NCI-H748 treated with DMSO at 0.1 percent for 48 hours (cell line): ENCODE results near the gene KCNAB2.

Source experiments
- DNase-seq: peaks from one replicate; lab custom pipeline; 2025; lab: John Stamatoyannopoulos, UW

KCNAB2 gene

GRCh38 chr1:6033124-6033523 lies 12.6 kb upstream of the KCNAB2 start:
- no peak for DNase-seq

- DNase-seq, result peak; percentile 3
These were observed 11.5 kb upstream of the KCNAB2 start for GRCh38 chr1:6033986-6034749.

GRCh38 chr1:6034750-6035096 lies 11.0 kb upstream of the KCNAB2 start:
- DNase-seq, result no peak

- DNase-seq, result no peak
These were observed 10.4 kb upstream of the KCNAB2 start for GRCh38 chr1:6035303-6035702.

- no peak for DNase-seq
These were observed 10.0 kb upstream of the KCNAB2 start for GRCh38 chr1:6035719-6036118.

- no peak for DNase-seq
These were observed 8.3 kb upstream of the KCNAB2 start for GRCh38 chr1:6037338-6037762.

- DNase-seq, result no peak
These were observed 7.1 kb upstream of the KCNAB2 start for GRCh38 chr1:6038603-6039002.

GRCh38 chr1:6039031-6039430 lies 6.7 kb upstream of the KCNAB2 start:
- no peak for DNase-seq

- no peak for DNase-seq
These were observed 5.2 kb upstream of the KCNAB2 start for GRCh38 chr1:6040444-6040843.

- DNase-seq, result no peak
These were observed 4.8 kb upstream of the KCNAB2 start for GRCh38 chr1:6040861-6041415.

GRCh38 chr1:6041432-6042062 lies 4.1 kb upstream of the KCNAB2 start:
- no peak for DNase-seq

- DNase-seq, result no peak
These were observed 2.1 kb upstream of the KCNAB2 start for GRCh38 chr1:6043561-6043960.

- DNase-seq, result no peak
These were observed 1.1 kb upstream of the KCNAB2 start for GRCh38 chr1:6044481-6045109.

- DNase-seq, result no peak
These were observed 582 bp upstream of the KCNAB2 start for GRCh38 chr1:6045110-6045502.

GRCh38 chr1:6046279-6046678 lies 591 bp downstream of the KCNAB2 start:
- no peak for DNase-seq

- DNase-seq, result no peak
These were observed 2.6 kb downstream of the KCNAB2 start for GRCh38 chr1:6048179-6048867.

- DNase-seq, result no peak
These were observed 3.7 kb downstream of the KCNAB2 start for GRCh38 chr1:6049419-6049818.

- DNase-seq, result no peak
These were observed 5.7 kb downstream of the KCNAB2 start for GRCh38 chr1:6051423-6051822.

- peak; percentile 32 for DNase-seq
These were observed 7.0 kb downstream of the KCNAB2 start for GRCh38 chr1:6052543-6053205.

- DNase-seq, result no peak
These were observed 7.5 kb downstream of the KCNAB2 start for GRCh38 chr1:6053206-6053546.

GRCh38 chr1:6054596-6054995 lies 8.9 kb downstream of the KCNAB2 start:
- DNase-seq, result no peak

- DNase-seq, result no peak
These were observed 10.9 kb downstream of the KCNAB2 start for GRCh38 chr1:6056572-6056948.
